HG02678 (cell line): ENCODE results near the gene LENEP.

Source experiments
- ATAC-seq: cut with Tn5 transposase; IDR thresholded peaks from one replicate; pipeline ENCODE4 v1.9.1; 2021; ENCODE audit warnings: mild to moderate bottlenecking, moderate library complexity; ENCODE audit not compliant: unreplicated experiment

The LENEP gene

DNA sequence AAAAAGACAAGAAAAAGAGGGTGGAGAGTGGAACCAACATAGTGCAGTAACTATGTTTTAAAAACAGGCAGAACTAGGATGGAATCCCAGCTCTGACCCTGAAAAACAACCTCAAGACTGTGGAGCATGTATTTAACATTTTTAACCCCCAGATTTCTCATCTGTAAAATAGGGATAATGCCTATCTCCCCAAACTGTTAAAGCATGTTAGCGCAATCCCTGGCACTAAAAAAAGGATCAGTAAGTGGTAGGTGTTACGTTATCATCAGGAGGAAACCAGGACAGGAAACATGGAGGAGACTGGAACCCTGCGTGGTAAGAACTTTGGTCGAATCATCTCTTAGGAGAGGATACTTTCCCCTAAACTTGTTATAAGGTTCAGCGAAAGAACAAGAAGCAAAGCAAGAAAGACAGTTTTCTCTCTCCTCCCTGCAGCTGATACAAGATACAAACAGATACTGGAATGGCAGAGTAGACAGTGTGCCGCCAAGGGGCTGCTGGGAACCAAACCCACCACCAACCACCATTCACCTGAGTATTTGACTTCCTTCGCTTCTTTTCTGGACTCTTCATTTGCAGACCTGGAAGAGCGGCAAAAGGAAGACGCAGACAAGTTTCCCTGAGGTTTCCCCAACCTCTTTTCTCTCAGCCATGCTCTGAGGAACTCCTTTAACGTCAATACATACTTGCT is 32.8 kb upstream of the LENEP start:
- ATAC-seq = no peak

DNA sequence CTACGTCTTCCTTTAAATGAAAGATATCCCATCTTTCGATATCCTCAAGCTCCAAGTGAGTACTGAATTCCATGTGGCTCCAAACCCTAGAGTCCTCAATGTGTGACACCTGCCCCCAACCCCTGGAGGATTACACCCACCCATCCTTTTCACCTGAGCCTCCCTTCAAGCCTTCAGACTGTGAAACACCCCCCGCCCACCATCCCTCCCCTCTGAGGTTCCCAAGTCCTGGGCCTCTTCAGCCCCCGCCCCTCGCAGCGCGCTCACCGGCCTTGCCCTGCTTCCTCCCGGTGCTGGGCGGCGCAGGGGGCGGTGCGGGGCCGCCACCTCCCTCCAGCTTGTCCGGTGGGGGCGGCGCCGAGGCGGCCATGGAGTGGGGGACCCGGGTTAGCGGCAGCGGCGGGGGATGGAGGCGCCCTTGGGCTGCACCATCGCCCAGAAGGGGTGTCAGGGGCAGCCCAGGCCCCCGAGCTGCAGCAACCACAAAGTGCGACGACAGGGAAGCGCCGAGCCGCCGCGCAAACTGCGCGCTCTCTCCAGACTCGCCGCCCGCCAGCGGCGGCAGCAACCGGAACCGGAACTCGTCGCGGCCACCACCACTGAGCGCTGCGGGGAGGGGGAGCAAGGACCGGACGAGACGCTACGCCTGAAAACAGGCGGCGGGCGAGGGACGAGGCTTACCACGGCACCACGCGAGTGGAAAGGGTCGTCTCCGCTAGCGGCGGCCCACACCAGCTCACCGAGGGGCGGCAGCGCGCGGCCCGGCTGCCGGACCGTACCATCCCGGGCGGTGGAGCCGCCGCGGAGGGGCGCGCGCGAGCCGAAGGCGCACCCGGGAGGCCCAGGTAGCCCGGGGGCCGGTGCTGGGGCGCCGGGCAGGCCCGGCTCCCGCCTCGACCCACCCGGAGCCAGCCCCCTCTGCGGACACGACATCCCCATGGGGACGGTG is 31.9 kb upstream of the LENEP start, which contains the start of gene PYGO2:
TSS of gene PYGO2 (minus strand) at position 576 of the 949 bp plus-strand sequence. CDS start at position 370, 206 bp downstream.
- peak; percentile 76 for ATAC-seq

DNA sequence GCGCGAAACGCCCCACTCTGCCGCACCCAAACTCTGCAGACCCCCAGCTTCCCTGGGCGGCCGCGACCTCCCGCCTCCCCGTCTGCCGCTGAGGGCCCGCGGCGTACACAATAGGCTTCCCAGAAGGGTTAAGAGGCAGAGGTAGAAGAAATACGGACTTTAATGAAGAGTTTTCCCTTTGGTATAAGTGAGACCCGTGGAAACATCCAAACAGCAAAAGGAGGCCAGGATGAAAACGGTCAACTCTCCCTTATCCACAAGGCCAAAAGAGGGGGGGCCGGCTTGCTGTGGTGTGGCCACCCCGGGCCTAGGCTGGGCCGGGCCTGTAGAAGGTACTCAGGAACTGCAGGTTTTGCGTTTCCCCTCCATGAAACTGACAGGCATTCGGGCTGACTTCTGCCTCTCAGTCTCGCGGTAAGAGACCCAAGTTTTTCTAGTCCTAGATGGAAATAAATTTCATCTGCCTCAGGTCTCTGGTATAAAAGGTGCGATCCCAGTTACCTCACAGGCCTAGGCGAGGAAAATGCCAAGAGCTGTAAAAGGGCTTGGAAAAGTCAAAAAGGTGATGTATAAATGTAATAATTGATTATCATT is 31.1 kb upstream of the LENEP start:
- ATAC-seq = no peak

DNA sequence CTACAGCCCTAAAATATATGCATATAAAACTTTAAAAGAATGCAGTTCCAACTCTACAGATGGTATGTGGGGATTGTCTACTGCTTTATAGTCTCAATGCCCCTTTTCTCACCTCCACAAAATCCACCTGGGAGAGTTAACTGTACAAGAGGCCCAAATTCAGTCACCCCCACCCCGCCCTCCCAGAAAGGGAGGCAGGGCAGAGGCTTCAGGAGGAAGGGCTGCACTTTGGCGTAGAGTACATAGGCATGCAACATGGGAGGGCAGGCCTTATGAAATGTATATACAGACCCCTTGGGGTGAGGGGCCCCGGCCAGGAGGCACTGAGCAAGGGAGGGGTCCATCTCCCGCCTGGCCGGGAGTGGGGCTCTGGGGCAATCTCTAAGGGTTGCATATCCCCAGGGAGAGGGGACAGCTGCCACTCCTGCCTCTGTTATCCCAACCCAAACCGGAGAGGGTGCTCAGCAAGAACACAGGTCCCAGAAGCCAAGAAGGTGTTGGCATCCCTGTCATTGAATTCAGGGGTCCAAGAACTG is 30.5 kb upstream of the LENEP start:
- no peak for ATAC-seq

DNA sequence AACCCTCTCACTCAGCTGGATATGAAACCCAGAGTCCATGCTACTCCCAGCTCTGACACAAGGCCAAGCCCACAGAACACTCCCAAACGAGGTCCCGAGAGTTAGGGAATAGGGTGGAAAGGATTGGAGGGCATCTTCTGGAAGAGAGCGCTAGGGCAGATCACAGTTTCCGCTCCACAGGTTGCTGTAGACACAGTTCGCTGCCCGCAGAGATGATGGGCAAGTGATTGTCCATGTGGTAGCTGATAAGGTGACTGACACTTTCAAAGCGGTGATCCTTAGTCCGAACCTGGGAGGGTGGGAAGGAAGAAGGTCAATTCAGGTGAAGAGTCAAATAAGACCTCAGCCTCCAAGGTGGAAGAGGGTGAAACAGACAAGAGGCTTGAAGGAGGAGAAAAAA is 29.7 kb upstream of the LENEP start:
- no peak for ATAC-seq

DNA sequence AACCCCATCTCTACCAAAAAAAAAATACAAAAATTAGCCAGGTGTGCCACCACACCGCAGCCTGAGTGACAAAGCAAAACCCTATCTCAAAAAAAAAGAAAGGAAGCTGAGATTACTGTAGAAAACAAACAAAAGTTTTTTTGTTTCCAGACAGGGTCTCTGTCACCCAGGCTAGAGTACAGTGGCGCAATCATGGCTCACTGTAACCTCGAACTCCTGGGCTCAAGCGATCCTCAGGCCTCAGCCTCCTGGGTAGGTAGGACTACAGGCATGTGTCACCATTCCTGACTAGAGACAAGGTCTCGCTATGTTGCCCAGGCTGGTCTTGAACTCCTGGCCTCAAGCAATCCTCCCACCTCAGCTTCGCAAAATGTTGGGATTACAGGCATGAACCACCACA is 29.0 kb upstream of the LENEP start:
- no peak for ATAC-seq

DNA sequence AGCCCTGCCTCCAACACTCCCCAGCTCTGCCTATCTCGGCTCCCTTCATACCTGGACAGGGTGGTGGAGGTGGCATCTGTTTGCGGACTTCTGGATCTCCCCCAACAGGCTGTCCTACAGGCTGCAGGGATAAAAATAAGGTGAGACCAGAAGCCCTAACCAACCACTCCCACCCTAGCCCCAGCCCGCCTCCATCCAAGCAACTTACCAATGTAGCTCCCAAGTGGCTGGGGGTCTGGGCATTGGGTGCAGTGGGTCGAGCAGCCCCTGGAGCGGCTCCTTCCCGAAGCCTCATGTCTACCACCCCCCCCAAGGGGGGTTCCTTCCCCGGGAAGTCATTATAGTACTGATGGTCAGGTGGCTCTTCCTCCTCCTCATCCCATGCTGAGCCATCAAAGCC is 27.3 kb upstream of the LENEP start:
- no peak for ATAC-seq

DNA sequence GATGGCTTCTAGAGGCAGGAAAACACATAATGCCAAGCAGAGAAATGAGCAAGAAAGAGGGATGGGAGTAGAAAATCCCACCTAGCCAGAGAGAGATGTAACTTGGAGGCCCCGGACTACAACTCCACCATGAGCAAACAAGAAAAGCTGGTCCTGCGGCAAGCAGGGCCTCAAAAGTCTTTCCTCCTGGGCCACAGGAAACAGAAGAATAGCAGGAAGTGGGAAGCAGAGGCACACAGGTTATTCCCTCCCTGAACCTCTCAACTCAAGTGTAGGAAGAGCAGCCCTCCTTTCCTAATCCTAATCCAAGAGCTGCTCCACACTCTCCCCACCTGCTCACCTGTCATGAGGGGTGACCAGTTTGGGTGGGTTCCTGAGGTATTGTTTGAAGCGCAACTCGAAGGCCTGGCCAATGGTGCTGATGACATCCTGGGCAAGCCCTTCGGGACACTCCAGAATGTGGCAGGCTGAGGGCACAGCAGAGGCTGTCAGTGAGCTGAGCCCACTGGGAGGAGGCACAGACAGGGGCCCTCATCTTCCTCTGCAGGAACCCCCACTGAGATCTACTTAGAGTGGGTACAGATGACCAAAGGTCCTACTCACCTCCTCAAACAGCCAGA is 25.9 kb upstream of the LENEP start:
- ATAC-seq = no peak

DNA sequence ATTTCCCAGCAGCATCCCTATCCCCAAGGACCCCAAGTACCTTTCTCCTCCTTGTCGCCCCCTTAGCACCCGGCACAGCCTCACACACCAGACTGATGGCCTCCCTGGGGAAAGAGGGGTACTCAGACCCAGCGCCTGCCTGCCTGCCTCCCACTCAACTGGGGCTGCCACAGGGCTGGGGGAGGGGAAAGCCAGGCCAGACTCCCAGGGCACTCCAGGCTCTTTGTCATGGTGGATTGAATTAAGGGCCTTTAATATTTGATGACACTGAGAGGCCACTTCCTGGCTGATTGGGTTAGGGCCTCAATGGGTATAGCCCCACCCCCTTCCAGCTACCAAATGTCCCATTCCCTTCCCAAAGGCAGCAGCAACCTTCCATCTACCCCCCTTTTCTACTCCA is 24.7 kb upstream of the LENEP start:
- no peak for ATAC-seq

DNA sequence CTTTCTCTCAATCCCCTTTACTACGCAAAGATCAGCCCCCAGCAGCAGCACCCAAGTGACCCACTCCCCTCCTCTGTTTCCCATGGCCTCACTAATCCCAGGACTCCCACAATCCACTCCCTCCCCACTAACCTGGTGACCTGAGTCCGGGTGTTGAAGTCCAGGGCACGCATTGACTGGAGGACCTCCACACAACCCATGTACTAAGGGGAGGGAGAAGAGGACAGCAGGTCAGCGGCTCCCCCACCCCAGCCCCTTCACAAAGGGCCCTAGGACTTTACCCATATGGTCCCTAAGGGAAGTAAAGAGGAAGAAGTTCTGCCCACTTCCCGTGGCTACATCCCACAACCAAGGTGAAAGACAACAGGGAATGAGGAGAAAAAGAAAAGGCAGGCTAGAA is 24.1 kb upstream of the LENEP start:
- ATAC-seq = no peak

DNA sequence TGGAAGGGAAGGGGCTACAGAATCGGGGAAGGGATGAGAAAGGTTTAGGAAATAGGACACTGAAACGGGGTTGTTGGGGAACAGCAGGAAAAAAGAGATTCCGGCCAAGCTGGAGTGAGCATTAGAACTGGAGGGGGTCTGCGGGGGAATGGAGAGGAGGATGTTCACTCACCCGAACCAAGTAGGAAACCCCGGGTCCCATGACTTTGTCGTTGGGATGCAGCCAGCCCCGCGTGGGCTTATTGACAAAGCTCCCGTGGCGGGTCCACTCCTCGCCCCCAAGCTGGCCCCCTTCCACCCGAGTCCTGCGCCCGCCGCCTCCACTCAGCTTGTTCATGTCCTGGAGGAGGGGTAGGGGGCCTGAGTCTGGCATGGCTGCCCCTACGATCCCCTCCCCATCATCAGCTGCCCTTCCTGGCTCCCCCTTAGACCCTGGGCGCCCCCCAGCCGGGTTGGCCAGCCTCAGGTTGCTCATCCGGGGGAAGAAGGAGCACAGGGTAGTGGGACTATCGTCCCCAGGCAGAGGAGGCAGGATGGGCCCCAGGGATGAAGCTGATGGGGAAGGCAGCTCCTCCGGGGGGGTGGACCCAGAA is 23.4 kb upstream of the LENEP start:
- ATAC-seq = no peak

DNA sequence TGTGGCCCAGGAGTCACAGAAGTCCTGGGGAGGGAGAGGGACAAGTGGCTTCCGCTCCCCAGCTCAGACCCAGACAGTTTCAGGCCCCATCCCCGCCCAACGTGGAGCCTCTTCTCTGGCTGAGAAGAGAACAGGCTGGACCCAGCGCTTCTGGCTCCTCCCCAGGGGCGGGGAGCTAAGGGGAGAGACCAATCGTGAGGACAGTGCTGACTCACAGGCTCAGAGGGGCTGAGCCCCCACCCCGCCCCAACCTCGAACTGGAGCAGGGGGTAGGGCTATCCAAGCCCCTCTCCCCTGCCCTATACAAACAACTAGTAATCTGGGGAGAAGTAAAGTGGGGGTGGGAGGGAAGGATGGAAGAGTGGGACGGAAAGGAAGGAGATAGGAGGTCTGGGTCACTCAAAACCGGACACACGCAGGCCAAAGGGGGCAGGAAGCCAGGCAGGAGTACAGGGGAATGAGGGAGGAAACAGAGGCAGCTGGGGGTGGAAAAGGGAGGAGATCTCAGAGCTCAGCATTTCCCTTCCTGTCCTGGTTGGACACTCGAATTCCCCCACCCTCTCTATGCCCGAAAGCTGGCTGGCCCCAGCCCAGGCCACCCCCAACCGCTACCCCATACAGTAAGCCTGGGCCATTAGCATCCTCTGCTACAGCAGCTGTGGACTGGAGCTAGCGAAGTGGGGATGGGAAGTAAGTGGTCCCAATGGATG is 22.6 kb upstream of the LENEP start, which contains the start of gene SHC1:
TSS of gene SHC1 (minus strand) at position 117 of the 710 bp plus-strand sequence. CDS start 221 bp downstream, outside the sequence.
- ATAC-seq = peak; percentile 33

DNA sequence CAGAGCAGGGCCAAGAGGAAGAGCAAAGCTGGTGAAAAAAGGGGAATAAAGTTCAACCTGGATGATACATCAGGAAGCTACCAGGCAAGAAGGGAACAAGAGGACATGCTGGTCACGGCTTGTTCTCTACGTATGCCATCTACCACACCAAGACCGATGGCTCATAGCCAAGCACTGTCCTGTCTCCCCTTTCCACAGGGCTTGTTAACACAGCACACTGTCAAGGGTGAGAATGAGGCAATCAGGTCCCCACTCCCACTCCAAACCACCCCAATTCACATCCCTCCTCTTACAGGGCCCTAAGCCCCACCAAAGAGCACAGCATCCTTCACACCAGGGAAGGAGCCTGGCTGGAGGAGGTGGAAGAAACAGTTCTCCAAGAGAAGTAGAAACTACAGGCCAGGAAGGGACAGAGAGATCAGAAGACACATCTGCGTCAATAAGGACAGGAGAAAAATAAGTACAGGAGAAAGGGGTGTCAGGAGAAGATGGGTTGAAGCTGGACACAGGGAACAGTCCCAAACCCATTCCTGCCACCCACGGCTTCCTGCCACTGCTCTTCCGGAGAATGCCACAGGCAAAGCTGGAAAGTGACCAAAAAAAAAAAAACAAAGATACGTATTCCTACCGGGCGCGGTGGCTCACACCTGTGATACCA is 21.9 kb upstream of the LENEP start:
- ATAC-seq = no peak

DNA sequence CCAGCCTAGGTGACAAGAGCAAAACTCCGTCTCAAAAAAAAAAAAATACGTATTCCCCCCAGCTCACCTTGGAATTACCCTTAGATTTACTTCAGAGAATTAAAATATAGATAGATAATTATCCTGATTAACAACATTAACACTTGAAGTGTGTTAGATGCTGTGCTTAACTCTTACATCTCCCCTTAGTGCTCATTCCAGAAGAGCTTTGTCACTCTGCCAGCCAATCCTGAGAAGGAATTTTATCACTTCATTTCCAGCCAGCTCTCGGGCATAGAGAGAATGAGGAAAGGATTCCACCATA is 21.2 kb upstream of the LENEP start:
- no peak for ATAC-seq

DNA sequence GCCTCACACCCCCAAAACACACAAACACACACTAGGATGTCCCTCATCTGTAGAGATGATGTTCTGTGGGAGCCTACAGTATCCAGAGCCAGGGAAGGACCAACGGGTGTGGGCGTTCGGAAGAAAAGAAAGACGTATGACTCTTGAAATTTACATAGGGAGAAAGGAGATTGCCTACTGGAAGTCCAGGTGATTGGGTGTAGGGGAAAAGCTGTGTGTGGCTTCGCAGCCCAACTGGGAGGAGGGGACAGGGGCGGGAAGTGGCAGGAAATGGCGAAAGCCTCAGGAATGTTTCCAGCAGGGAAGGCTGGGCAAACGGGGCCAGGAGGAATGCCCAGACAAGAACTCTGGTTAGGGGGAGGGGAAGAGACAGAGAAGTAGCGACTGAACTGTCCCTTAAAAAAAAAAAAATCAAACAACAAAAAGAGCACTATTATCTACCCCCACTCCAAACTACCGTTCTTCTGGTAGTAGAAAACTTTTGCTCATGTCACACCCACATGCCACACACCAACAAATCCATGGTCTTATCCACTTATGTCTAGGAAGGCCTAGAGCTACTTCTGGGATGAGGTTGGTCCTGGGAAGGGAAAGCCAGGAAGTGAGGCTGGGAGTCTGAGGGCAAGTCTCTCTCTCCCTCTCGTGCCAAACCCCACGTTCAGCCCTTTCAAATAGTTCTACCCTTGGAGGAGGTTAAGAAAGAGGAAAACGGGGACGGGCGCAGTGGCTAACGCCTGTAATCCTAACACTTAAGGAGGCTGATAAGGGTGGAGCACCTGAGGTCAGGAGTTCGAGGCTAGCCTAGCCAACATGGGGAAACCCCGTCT is 20.7 kb upstream of the LENEP start:
- ATAC-seq = no peak

DNA sequence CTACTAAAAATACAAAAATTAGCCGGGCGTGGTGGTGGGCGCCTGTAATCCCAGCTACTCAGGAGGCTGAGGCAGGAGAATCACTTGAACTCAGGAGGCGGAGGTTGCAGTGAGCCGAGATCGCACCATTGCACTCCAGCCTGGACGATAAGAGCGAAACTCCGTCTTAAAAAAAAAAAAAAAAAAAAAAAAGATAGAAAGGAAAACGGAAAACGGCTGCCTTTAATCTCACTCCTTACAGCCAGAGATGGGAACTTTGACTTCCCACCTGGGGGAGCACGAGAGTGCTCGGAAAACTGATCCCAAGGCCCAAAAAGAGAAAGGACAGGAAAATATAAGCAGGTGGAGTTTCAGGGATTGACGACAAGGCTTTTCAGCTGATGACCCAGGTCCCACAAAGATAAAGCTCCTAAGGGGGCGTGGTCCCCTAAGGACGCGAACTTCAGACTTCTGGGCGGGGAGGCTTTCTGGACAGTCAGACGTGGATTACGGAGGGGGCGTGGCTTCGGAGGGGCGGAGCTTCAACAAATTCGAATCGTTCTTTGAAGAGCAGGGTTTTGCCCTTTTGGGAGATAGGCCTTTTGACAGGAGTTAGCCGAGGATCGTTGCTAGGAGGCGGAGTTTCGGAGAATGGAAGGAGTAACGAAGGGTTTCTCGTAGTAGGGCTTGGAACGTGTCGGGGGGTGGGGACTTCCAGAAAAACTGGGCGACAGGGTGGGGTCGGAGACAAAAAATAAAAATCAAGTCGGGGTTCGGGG is 19.9 kb upstream of the LENEP start:
- ATAC-seq = peak; percentile 11

DNA sequence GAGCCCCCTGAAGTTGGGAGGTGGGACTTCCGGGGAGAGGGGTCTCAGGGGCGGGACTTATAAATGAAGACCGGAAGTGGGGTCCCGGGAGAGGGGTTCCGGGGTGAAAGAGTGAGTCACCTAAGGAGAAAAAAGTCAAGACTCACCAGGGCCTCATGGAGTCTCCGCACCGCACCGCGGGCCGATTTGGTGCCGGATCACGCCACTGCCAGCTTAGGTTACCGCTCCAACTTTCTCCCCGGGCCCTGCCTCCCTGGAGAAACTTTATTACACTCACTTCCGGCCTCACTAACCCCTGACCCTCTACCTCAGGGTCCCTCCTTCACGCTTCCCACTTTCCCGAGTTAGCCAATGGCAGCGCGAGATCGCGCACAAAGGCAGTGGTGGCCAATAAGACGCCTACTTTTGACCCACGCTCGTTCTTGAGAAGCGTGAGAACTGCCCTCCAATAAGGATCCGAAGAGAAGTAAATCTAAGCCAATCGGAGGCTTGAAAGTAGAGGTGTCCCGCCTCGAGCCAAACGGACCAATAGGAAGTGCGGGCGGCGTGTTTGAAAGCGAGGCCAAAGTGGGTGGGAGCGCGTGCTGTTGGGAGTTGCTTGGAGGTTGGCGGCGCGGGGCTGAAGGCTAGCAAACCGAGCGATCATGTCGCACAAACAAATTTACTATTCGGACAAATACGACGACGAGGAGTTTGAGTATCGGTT is 19.1 kb upstream of the LENEP start, which contains the start of gene CKS1B:
TSS of gene CKS1B (plus strand) at position 580 of the 706 bp plus-strand sequence. CDS start at position 645, 65 bp downstream.
- ATAC-seq = peak; percentile 72
